A172 (cell line): ENCODE measurements around the gene SLAMF1. TPM values are rescaled to one million over a fixed set of nuclear protein-coding genes. Genes with fewer than 3 reads are reported as not detected.
"Not testable (repeated sequence)": the region's sequence is repeated elsewhere in the genome, so short reads cannot be mapped to it uniquely, and the experiment has no call there.

Source experiments
- DNase-seq: peaks from one replicate; pipeline ENCODE4 v3.0.0-alpha.2; 2015; ENCODE audit warnings: low spot score
- total RNA-seq: library from RNA; depleted of rRNA; stranded (reverse); fragments of >200 nt; shearing (Covaris generic); gene quantifications from 2 replicates; pipeline ENCODE4 v1.2.3, GENCODE V29; 2014

The SLAMF1 gene
- total RNA-seq, 1 experiment from 2014 or later, result 0.07 TPM

GRCh38 chr1:160665330-160666078 is 18.7 kb upstream of the SLAMF1 start:
- no peak for DNase-seq

- DNase-seq, result no peak
These were observed 17.8 kb upstream of the SLAMF1 start for GRCh38 chr1:160664573-160665051.

GRCh38 chr1:160662910-160663309 is 16.1 kb upstream of the SLAMF1 start:
- no peak for DNase-seq

- DNase-seq, result no peak
These were observed 12.7 kb upstream of the SLAMF1 start for GRCh38 chr1:160659566-160659965.

- DNase-seq, result no peak
These were observed 12.0 kb upstream of the SLAMF1 start for GRCh38 chr1:160658814-160659193.

GRCh38 chr1:160658162-160658813 is 11.4 kb upstream of the SLAMF1 start:
- no peak for DNase-seq

- no peak for DNase-seq
These were observed 10.5 kb upstream of the SLAMF1 start for GRCh38 chr1:160657250-160657781.

- no peak for DNase-seq
These were observed 9.9 kb upstream of the SLAMF1 start for GRCh38 chr1:160656737-160657136.

GRCh38 chr1:160653620-160654016 is 6.8 kb upstream of the SLAMF1 start:
- no peak for DNase-seq

GRCh38 chr1:160652924-160653619 is 6.2 kb upstream of the SLAMF1 start:
- no peak for DNase-seq

- DNase-seq, result not testable (repeated sequence)
These were observed 5.3 kb upstream of the SLAMF1 start for GRCh38 chr1:160652065-160652641.

- no peak for DNase-seq
These were observed 4.7 kb upstream of the SLAMF1 start for GRCh38 chr1:160651433-160652064.

GRCh38 chr1:160647329-160647720 is 481 bp upstream of the SLAMF1 start:
- DNase-seq, result no peak

GRCh38 chr1:160646180-160646579 is 664 bp downstream of the SLAMF1 start:
- DNase-seq, result no peak

- no peak for DNase-seq
These were observed 1.3 kb downstream of the SLAMF1 start for GRCh38 chr1:160645386-160646130.

GRCh38 chr1:160644399-160644798 is 2.4 kb downstream of the SLAMF1 start:
- no peak for DNase-seq

- DNase-seq, result no peak
These were observed 3.7 kb downstream of the SLAMF1 start for GRCh38 chr1:160643138-160643537.

GRCh38 chr1:160642281-160642644 is 4.6 kb downstream of the SLAMF1 start:
- no peak for DNase-seq

GRCh38 chr1:160641323-160642280 is 5.2 kb downstream of the SLAMF1 start:
- DNase-seq, result no peak
